Left forelimb (tissue), 1 donor: Measurements from ENCODE around the gene ACTR1A.
"Not testable (repeated sequence)": the region's sequence is repeated elsewhere in the genome, so short reads cannot be mapped to it uniquely, and the experiment has no call there.

Source experiments
- DNase-seq: peaks from one replicate; pipeline ENCODE4 v3.0.0-alpha.2; 2018; ENCODE audit warnings: low spot score

Gene ACTR1A

GRCh38 chr10:102502337-102503151 is at the start of gene ACTR1A:
TSS of gene ACTR1A (minus strand) at chr10:102502712. CDS start at chr10:102502647, 65 bp downstream.
- DNase-seq = peak; percentile 97

- no peak for DNase-seq
These were observed 48.2 kb upstream of the ACTR1A start for GRCh38 chr10:102550636-102551210.

DNA sequence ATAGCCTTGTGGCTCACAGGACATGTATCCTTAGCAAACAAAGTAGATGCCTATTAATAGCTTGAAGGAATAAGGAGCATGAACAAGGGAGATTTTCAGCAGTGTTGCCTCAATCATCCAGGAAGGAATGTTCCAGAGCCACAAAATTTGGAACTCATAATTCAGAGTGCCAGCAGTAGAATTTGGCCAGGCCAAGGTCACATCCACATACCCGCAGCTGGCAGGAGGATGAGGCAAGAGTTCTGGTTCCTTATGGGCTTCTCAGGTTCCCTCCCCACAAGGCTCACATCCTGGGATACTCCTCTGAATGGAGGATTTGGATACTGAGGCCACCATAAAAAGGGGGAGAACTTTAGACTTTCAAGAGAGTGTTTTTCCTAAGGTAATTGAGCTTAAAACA is 47.0 kb upstream of the ACTR1A start:
- DNase-seq = no peak

GRCh38 chr10:102546606-102547320 is 44.3 kb upstream of the ACTR1A start:
- no peak for DNase-seq

- no peak for DNase-seq
These were observed 43.5 kb upstream of the ACTR1A start for GRCh38 chr10:102545997-102546396.

DNA sequence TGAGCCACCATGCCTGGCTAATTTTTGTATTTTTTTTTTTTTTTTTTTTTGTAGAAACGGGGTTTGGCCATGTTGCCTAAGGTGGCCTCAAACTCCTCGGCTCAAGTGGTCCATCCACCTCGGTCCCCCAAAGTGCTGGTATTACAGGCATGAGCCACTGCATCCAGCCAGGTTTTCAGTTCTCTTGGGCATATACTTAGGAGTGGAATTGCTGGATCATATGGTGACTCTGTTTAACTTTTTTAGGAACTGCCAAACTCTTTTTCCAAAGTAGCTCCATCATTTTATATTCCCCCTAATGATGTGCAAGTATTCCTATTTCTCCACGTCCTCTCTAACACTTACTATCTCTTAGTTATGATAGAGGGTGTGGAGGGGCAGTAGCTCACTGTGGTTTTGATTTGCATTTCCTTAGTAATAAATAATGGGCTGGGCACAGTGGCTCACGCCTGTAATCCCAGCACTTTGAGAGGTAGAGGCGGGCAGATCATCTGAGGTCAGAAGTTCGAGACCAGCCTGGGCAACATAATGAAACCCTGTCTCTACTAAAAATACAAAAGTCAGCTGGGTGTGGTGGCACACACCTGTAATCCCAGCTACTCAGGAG is 42.9 kb upstream of the ACTR1A start:
- no peak for DNase-seq

GRCh38 chr10:102542800-102543418 is 40.4 kb upstream of the ACTR1A start:
- DNase-seq = no peak

GRCh38 chr10:102540023-102540422 is 37.5 kb upstream of the ACTR1A start:
- no peak for DNase-seq

DNA sequence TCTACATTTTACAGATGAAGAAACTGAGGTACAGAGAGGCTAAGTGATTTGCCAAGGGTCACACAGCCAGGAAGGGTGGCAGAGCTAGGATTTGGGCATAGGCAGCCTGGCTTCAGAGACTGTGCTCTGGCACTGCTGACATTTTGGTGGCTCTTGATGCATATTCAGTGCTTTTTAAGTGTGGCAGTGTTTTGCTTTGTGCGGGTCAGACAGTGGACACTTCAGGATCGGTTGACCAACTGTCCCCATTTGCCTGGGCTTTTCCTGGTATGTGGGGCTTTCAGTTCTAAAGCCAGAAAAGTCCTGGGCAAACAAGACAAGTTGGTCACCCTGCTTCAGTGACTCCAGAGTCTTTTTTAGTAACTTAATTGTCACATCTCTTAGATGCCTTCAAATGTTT is 36.3 kb upstream of the ACTR1A start:
- no peak for DNase-seq

DNA sequence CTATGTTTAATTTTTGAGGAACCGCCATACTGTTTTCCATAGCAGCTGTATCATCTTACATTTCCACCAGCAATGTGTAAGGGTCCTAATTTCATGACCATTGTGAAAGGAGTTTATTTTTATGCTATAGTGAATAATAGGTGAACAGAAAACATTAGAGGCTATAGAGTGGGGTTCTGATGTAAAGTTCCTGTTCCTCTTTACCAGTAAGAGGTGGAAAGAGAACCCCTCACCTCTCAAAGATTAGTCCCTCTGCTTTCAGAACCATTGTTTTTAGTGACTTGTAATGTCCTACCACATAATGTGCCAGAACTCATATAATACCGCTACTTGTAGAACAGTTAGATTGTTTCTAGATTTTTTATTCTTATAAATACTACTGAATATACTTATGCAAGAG is 35.4 kb upstream of the ACTR1A start:
- DNase-seq = no peak

DNA sequence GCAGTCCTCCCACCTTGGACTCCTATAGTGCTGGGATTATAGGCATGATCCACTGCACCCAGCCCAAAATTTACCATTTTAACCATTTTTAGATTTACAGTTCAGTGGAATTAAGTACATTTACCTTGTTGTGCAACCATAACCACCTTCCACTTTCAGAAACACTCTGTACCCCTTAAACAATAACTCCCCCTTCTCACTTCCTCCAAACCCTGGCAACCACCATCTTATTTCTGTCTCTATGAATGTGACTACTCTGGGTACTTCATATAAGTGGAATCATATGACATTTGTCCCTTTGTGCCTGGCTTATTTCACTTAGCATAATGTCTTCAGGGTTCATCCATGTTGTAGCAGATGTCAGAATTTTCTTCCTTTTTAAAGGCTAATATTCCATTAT is 34.9 kb upstream of the ACTR1A start:
- no peak for DNase-seq

GRCh38 chr10:102535481-102536147 is 33.1 kb upstream of the ACTR1A start:
- no peak for DNase-seq

GRCh38 chr10:102534966-102535365 is 32.5 kb upstream of the ACTR1A start:
- not testable (repeated sequence) for DNase-seq

DNA sequence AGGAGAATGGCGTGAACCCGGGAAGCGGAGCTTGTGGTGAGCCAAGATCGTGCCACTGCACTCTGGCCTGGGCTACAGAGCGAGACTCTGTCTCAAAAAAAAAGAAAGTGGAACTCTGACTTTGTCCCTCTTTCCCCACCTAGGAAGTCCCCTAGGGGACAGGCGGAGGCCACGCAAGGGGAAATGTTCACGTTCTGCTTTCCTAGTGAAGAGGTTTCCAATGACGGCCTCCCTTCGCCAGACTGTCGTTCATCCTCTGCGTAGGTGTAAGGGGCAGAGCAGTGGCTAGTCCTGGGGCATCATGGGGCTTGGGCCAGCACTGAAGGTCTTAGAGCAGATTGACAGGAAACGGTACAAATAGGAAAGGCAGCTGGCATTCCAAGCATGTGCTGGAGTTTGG is 31.8 kb upstream of the ACTR1A start:
- no peak for DNase-seq

- DNase-seq = no peak
These were observed 25.0 kb upstream of the ACTR1A start for GRCh38 chr10:102527546-102527945.

DNA sequence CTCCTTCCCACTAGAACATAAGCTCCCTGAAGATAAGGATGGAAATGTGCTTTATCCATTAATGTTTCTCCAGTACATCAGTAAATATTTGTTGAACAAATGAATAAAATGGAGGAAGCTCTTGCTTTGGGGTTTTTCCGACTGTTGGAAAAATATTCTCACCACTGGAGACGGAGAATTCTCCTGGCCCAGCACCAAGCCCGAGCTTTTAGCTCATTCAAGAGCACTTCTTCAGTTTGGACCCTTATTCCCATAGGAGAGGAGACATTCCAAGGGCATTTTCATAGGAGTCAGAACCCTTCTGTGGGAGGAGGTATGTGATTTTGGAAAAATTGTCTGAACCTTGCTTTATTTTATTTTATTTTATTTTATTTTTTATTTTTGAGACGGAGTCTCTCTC is 22.2 kb upstream of the ACTR1A start:
- DNase-seq = no peak

- DNase-seq = no peak
These were observed 20.9 kb upstream of the ACTR1A start for GRCh38 chr10:102523250-102524029.

GRCh38 chr10:102522874-102523249 is 20.4 kb upstream of the ACTR1A start:
- no peak for DNase-seq

GRCh38 chr10:102519246-102519825 is 16.8 kb upstream of the ACTR1A start:
- DNase-seq = no peak

GRCh38 chr10:102517553-102517952 is 15.0 kb upstream of the ACTR1A start:
- no peak for DNase-seq

GRCh38 chr10:102515724-102516123 is 13.2 kb upstream of the ACTR1A start:
- DNase-seq = no peak
